Activated CD4-positive, alpha-beta memory T cell treated with anti-CD3 and anti-CD28 coated beads for 36 hours (primary cell): ENCODE data around the gene TNN. TPM values are rescaled to one million over a fixed set of nuclear protein-coding genes. Genes with fewer than 3 reads are reported as not detected.

Experiments
- CTCF ChIA-PET: fragments of 350-600 bp; sonication (Branson Sonifier 250); formaldehyde crosslinking; loops from one replicate; lab custom pipeline; 2021; ENCODE audit warnings: antibody characterized with exemption, inconsistent platforms; lab: Charles Lee
- POLR2A ChIA-PET: fragments of 350-600 bp; sonication (Branson Sonifier 250); formaldehyde crosslinking; loops from one replicate; lab custom pipeline; 2021; ENCODE audit warnings: antibody characterized with exemption; lab: Charles Lee
- DNase-seq: peaks from one replicate; pipeline ENCODE4 v3.0.0-alpha.2; 2020
- H3K27ac Mint-ChIP-seq: one replicate; pipeline ENCODE4 v1.8.0; 2021; ENCODE audit warnings: mixed read lengths
- H3K27me3 Mint-ChIP-seq: one replicate; pipeline ENCODE4 v1.8.0; 2021; ENCODE audit warnings: mixed read lengths
- H3K36me3 Mint-ChIP-seq: one replicate; pipeline ENCODE4 v1.8.0; 2021; ENCODE audit warnings: mixed read lengths
- H3K4me1 Mint-ChIP-seq: one replicate; pipeline ENCODE4 v1.8.0; 2021; ENCODE audit warnings: low read depth, mixed read lengths
- H3K4me3 Mint-ChIP-seq: one replicate; pipeline ENCODE4 v1.8.0; 2021; ENCODE audit warnings: mild to moderate bottlenecking, mixed read lengths
- H3K9me3 Mint-ChIP-seq: one replicate; pipeline ENCODE4 v1.8.0; 2021; ENCODE audit warnings: mixed read lengths
- intact Hi-C: fragments of 100-400 bp; cut with micrococcal nuclease; formaldehyde crosslinking; loops from one replicate; pipeline ENCODE4 v1.15.1; 2023
- total RNA-seq, 2 experiments: library from RNA; stranded (reverse); gene quantifications; one replicate each; pipeline ENCODE4 v1.2.3, GENCODE V29; 2021

TNN gene
- total RNA-seq, 2 experiments from 2014 or later = 0.05 TPM; not detected in 1

DNA sequence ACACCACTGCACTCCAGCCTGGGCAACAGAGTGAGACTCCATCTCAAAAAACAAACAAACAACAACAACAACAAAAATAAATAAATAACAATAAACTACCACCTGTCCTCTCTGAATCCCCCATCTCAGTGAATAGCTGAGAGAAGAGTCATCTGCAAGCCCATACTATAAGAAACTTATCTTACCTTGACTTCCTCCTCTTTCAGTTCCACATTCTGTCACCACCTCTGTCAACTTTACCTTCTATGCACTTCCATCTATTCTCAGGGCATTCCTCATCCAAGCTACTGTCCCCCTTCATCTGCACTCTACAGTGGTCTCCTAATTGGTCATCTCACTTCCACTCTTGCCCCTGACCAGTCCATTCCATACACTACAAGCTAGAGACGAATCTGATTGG is 66.9 kb downstream of the TNN start:
- no peaks in the 10 kb centered on the region for H3K36me3 Mint-ChIP-seq
- POLR2A ChIA-PET = no interaction called here
- intact Hi-C loops = no loop called here

DNA sequence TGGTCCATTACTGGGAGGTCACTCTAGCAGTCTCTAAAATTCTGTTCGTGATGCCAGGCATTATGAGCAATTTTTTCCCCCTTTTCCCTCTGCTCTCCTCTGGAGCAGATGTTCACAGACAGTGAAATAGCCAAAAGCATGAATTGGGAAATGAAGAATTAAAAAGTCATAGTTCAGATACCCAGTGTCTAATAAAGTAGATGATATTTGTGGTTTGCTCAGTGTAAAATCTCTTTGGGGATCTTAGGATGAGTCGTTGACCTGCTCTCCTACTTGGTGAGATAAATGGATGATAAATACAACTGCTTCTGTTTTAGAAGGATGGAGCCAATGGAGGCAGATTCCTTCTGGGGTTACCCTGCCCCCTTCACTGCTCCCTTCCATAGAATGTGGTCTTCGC is 68.6 kb downstream of the TNN start:
- no peak overlapping the region for H3K4me3 Mint-ChIP-seq
- H3K9me3 Mint-ChIP-seq = no peaks in the 10 kb centered on the region
- no peaks in the 10 kb centered on the region for H3K36me3 Mint-ChIP-seq
- H3K27me3 Mint-ChIP-seq = peaks cover 18% of the 10 kb centered on the region
- no peak for DNase-seq
- intact Hi-C loops = no loop called here
- H3K4me1 Mint-ChIP-seq = no peaks in the 10 kb centered on the region
- ChIA-PET POLR2A (no interaction called here), CTCF (interaction anchor here (1.1 to 1.4 kb wide), 3 partner anchors 10 to 15 kb away, joined by 3 to 7 read pairs (median 3); no protein-coding TSS in a partner anchor)
- H3K27ac Mint-ChIP-seq = no peak overlapping the region

More for the DNA sequence above, 66.9 kb downstream of the TNN start:
- Mint-ChIP-seq H3K27me3 (peaks cover 18% of the 10 kb centered on the region), H3K4me1 (no peaks in the 10 kb centered on the region), H3K27ac (no peak overlapping the region), H3K9me3 (no peaks in the 10 kb centered on the region), H3K4me3 (no peak overlapping the region)
- no peak for DNase-seq
- CTCF ChIA-PET = interaction anchor here (1.0 to 1.3 kb wide), 2 partner anchors 9 to 11 kb away, joined by 5 read pairs; no protein-coding TSS in a partner anchor

DNA sequence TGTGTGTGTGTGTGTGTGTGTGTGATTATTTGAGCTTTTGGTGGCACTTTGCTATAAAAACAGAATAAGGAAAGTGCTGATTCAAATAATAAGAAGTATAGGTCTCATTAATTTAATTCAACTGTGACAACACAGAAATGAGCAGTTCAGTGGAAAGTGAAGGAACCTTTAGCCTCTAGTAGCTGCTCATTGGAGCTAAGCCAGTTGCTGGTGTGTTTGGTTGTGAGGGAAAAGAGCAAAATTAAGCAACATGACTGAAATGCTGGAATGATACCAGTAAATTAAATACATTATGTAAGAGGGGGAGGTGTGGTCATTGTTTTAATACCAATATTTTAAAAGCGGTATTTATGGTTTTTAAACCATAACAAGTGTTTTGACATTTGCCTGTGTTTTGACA is 69.7 kb downstream of the TNN start:
- Mint-ChIP-seq H3K27ac (no peak overlapping the region), H3K4me3 (no peak overlapping the region), H3K27me3 (peaks cover 18% of the 10 kb centered on the region), H3K9me3 (no peaks in the 10 kb centered on the region), H3K4me1 (peaks cover 7% of the 10 kb centered on the region), H3K36me3 (no peaks in the 10 kb centered on the region)
- POLR2A ChIA-PET = no interaction called here
- intact Hi-C loops = no loop called here
- DNase-seq = no peak
- CTCF ChIA-PET = interaction anchor here (1.4 kb wide), 1 partner anchor 18 kb away, joined by 3 read pairs; no protein-coding TSS in a partner anchor

DNA sequence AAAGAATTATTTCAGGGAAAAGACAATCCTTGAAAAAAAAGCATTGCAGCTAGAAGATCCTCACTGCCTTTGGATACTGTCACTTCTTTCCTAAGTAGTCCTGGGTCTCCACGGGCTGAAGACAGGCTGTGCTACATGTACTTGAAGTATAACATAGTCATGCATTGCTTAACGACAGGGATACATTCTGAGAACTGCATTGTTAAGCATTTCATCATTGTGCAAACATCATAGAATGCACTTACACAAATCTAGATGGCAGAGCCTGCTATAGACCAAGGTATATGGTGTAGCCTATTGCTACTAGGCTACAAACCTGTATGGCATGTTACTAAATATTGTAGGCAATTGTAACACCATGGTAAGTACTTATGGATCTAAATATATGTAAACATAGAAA is 70.9 kb downstream of the TNN start:
- DNase-seq = no peak
- ChIA-PET POLR2A (no interaction called here), CTCF (interaction anchor here (2.5 kb wide), 1 partner anchor 13 kb away, joined by 8 read pairs; no protein-coding TSS in a partner anchor)
- H3K4me3 Mint-ChIP-seq = no peak overlapping the region
- H3K4me1 Mint-ChIP-seq = peaks cover 7% of the 10 kb centered on the region
- peaks cover 18% of the 10 kb centered on the region for H3K27me3 Mint-ChIP-seq
- no peaks in the 10 kb centered on the region for H3K9me3 Mint-ChIP-seq
- H3K27ac Mint-ChIP-seq = no peak overlapping the region
- intact Hi-C loops = no loop called here
- no peaks in the 10 kb centered on the region for H3K36me3 Mint-ChIP-seq

DNA sequence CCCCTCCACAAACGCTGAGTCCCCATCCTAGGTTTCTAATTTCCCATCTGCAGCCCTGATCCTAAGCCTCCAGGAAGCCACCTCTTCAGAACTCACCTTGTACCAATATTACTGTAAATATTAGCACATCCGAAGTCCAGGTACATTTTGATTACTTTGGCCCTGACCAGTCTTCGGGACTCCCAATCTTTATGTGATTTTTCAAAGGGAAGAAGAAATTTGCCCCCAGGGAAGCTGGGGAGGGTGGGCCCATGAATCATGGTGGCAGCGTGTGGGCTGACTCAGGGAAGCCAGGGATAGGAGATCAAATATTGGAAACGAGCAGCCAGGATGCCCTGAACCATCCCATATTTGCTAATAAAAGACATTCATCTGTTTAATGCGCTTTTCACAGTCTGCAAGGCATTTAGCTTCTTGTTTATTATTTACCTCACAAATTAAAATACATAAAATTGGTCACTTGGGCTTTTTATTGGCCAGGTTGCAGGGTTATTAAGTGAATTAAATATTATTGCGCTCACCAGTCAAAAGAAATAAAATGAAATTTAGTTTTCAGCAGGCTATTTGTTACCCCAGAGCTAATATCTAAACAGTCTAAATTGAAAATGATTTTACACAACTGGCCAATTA is 78.4 kb downstream of the TNN start:
- intact Hi-C loops = loop anchor here (1.0 kb wide), 1 partner anchor 117 kb away; no protein-coding TSS in a partner anchor
- DNase-seq = no peak
- POLR2A ChIA-PET = interaction anchor here (1.3 kb wide), 1 partner anchor 9 kb away, joined by 3 read pairs; no protein-coding TSS in a partner anchor
- no peak overlapping the region for H3K4me3 Mint-ChIP-seq
- CTCF ChIA-PET = interaction anchor here (0.6 to 13.9 kb wide), 39 partner anchors 10 to 1353 kb away, joined by 3 to 449 read pairs (median 5); no protein-coding TSS in a partner anchor
- no peaks in the 10 kb centered on the region for H3K36me3 Mint-ChIP-seq
- no peaks in the 10 kb centered on the region for H3K9me3 Mint-ChIP-seq
- H3K27me3 Mint-ChIP-seq = peaks cover 6% of the 10 kb centered on the region
- peaks cover 7% of the 10 kb centered on the region for H3K4me1 Mint-ChIP-seq
- H3K27ac Mint-ChIP-seq = no peak overlapping the region

DNA sequence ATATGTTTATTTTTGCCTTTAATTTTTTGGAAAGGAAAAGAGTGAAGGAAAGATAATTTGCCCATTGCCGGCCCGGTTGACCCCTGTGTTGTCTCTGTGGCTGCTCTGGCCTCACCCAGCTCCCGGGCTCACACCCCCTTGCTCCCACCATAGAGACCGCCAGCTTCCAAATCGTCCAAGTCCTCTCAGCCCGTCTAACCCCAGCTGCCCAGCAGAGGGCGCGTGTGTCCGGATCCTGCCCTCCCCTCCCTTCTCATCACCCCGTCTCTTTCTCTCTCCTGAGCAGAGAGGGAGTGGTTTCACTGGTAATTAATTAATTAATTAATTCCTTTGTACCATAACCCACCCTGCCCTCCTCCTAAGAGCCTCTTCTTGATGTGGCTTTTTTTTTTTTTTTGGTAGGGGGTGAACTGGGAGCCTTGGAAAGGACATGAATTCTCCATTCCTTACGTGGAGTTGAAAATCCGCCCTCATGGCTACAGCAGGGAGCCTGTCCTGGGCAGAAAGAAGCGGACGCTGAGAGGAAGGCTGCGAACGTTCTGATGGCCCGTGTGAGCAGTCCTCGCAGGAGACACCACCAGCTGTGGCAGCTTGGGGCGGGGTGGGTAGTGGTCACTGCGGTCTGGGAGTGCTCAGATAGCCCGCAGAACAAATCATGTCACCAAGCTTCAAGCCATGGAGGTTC is 79.0 kb downstream of the TNN start:
- peak; percentile 80 for DNase-seq
- intact Hi-C loops = loop anchor here (1.0 kb wide), 1 partner anchor 117 kb away; no protein-coding TSS in a partner anchor
- H3K4me1 Mint-ChIP-seq = peaks cover 6% of the 10 kb centered on the region
- peaks cover 13% of the 10 kb centered on the region for H3K27me3 Mint-ChIP-seq
- no peak overlapping the region for H3K27ac Mint-ChIP-seq
- POLR2A ChIA-PET = no interaction called here
- H3K4me3 Mint-ChIP-seq = no peak overlapping the region
- no peaks in the 10 kb centered on the region for H3K36me3 Mint-ChIP-seq
- no peaks in the 10 kb centered on the region for H3K9me3 Mint-ChIP-seq
- CTCF ChIA-PET = interaction anchor here (0.6 to 13.9 kb wide), 40 partner anchors 9 to 218 kb away, joined by 3 to 449 read pairs (median 5); no protein-coding TSS in a partner anchor

DNA sequence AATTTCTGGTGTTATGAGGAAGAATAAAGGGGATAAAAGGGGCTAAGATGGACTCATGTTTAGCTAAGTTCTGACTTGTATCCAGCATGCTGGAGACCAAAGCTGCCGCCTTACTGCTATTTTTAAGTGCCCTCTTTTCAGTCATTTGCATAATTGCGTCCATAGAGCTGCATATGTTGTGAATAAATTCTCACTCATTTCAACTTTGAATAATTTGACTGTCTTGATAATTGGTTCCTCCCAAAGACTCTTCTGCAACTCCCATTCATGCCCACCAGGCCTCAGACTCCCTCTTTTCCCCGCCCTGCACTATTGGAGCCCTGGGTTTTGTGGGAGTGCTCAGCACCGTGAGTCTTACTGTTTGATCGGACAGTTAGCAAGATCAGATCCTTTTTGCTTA is 79.9 kb downstream of the TNN start:
- intact Hi-C loops = no loop called here
- CTCF ChIA-PET = interaction anchor here (1.0 to 13.9 kb wide), 17 partner anchors 8 to 217 kb away, joined by 3 to 449 read pairs (median 8); no protein-coding TSS in a partner anchor

DNA sequence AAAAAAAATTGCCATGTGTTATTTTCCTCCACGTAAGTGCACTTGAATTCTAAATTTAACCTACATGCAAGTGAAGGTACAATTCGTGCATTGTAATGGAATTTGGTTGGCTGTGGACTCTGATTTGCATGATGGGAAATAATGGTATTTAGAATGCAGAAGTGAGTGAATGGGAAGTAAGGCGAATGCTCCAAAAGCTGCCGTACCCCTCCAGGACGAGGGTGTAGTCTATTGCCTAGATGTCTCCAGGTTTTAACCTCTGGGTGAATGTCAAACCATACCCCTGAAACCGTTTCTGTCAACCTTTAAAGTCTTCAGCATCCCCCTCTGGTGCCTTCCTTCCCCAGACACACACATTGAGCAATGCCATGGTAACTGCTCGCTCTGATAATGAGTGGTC is 80.4 kb downstream of the TNN start:
- H3K36me3 Mint-ChIP-seq = no peaks in the 10 kb centered on the region
- ChIA-PET CTCF (interaction anchor here (1.6 to 13.9 kb wide), 8 partner anchors 11 to 198 kb away, joined by 5 to 449 read pairs (median 8); no protein-coding TSS in a partner anchor), POLR2A (no interaction called here)
- H3K9me3 Mint-ChIP-seq = no peaks in the 10 kb centered on the region
- H3K4me1 Mint-ChIP-seq = no peaks in the 10 kb centered on the region
- no peak overlapping the region for H3K4me3 Mint-ChIP-seq
- DNase-seq = no peak
- intact Hi-C loops = no loop called here
- H3K27me3 Mint-ChIP-seq = peaks cover 17% of the 10 kb centered on the region
- no peak overlapping the region for H3K27ac Mint-ChIP-seq

More for the DNA sequence above, 79.9 kb downstream of the TNN start:
- POLR2A ChIA-PET = no interaction called here
- no peaks in the 10 kb centered on the region for H3K4me1 Mint-ChIP-seq
- H3K4me3 Mint-ChIP-seq = no peak overlapping the region
- no peak for DNase-seq
- H3K36me3 Mint-ChIP-seq = no peaks in the 10 kb centered on the region
- no peaks in the 10 kb centered on the region for H3K9me3 Mint-ChIP-seq
- H3K27me3 Mint-ChIP-seq = peaks cover 17% of the 10 kb centered on the region
- no peak overlapping the region for H3K27ac Mint-ChIP-seq

DNA sequence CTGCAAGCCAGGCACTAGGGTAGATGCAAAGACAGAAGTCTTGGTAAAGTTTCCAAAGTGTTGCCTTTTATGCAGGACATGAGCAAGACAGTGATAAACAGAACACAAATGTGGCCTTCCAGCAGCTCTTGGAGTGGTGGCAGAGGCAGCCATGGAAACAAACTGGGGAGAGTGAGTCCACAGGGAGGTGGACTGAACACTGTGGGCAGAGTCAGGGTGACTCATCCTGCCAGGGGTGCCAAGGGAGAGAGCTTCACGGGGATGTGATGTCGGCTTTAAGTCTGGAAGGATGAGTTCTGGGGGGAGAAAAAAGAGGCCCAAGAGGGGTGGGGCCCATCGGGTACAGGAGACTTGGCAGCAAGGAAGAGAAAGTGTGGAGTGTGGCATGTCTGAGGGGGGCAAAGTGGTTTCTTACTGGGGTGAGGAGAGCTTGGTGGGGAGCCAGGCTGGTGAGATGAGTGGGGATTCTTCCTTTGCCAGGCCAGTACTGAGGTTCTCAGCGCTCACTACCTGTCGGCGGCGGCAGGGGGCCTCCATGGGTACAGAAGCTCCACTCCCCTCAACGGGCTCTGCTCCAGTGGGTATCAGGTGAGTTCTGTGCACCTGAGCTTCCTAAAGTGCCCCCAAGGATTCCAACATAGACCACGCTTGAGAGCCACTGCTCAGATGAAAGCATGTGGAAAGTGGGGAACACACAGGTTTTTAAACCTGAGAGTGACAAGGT is 83.1 kb downstream of the TNN start:
- ChIA-PET POLR2A (no interaction called here), CTCF (interaction anchor here (0.9 to 13.9 kb wide), 29 partner anchors 8 to 708 kb away, joined by 3 to 449 read pairs (median 6); partner anchors contain the start of genes KIAA0040, MRPS14 and TNR)
- intact Hi-C loops = loop anchor here (5.0 kb wide), 1 partner anchor 332 kb away; no protein-coding TSS in a partner anchor
- no peak overlapping the region for H3K27ac Mint-ChIP-seq
- no peaks in the 10 kb centered on the region for H3K9me3 Mint-ChIP-seq
- no peak overlapping the region for H3K4me3 Mint-ChIP-seq
- no peaks in the 10 kb centered on the region for H3K36me3 Mint-ChIP-seq
- no peak for DNase-seq
- peaks cover 8% of the 10 kb centered on the region for H3K4me1 Mint-ChIP-seq
- peaks cover 24% of the 10 kb centered on the region for H3K27me3 Mint-ChIP-seq

DNA sequence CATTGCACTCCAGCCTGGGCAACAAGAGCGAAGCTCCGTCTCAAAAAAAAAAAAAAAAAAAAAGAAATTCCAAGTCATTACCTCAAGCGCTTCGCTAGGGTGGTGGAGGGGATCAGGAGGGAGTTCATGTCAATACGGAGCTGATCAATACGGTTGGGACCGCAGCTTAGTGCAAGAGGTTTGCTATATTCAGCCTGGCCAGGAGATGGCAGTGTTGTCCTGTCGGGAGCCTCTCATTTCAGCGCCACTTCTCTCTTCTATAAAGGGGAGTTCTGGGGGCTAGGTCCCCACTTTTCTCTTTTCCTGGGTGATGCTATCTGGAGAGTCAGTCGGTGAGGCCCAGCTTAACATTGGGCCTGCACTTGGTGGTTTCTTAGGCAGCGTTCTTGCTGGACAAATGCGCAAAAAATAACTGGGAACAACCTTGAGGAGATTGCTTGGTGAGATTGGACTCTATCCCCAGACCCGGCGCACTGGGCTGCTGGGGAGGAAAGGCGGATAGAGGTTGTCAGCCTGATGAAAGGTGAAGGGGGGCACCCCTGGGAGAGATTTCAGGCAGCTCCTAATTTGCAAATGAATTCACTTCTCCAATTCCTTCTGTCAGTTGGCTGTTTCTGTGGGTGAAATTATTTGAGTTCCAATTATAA is 84.5 kb downstream of the TNN start:
- Mint-ChIP-seq H3K27ac (no peak overlapping the region), H3K4me1 (peaks cover 10% of the 10 kb centered on the region), H3K4me3 (no peak overlapping the region), H3K9me3 (no peaks in the 10 kb centered on the region), H3K27me3 (peaks cover 22% of the 10 kb centered on the region), H3K36me3 (no peaks in the 10 kb centered on the region)
- peak; percentile 74 for DNase-seq
- POLR2A ChIA-PET = interaction anchor here (1.0 kb wide), 1 partner anchor 166 kb away, joined by 4 read pairs; no protein-coding TSS in a partner anchor
- intact Hi-C loops = loop anchor here (2.0 to 5.0 kb wide), 2 partner anchors 283 to 330 kb away; no protein-coding TSS in a partner anchor
- CTCF ChIA-PET = interaction anchor here (0.5 to 13.9 kb wide), 78 partner anchors 9 to 1731 kb away, joined by 3 to 449 read pairs (median 4); partner anchors contain the start of genes KIAA0040, MRPS14, TNN and TNR
